DOHH2 (cell line): ENCODE data around the gene OCA2.

Experiments
- EZH2phosphoT487 ChIP-seq: fragments of 200-600 bp; sonication (generic); IDR thresholded peaks from 2 replicates; pipeline ENCODE4 v1.6.1; 2017; ENCODE audit warnings: borderline replicate concordance, mild to moderate bottlenecking, antibody characterized with exemption, low read length, moderate library complexity, mixed read lengths
- TF ChIP-seq, protein P1 (sequence below): fragments of 200-600 bp; sonication (generic); IDR thresholded peaks from one replicate; pipeline ENCODE4 v1.5.1; 2014; ENCODE audit warnings: antibody characterized with exemption, mild to moderate bottlenecking, low read depth, low read length; ENCODE audit not compliant: poor library complexity, severe bottlenecking

DNA sequence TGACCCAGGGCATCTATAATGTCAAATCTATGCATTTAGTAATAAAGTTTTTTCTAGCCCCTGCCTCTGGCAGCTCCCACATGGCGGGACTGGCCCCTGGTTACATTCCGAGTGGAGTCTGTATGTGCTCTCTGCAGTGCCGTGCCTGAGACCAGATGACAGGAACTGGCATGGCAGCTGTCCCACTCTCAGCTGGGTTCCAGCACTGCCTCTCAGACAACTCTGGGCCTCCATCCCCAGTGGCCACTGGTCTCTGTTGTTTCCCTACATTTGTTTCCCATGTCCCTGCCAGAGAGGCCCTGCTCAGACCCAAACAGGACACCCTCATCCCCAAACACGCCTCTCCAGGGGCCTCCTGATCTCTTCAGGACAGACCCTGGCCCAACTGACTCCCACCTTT is 109.3 kb downstream of the OCA2 start:
- TF ChIP-seq, protein P1, sequence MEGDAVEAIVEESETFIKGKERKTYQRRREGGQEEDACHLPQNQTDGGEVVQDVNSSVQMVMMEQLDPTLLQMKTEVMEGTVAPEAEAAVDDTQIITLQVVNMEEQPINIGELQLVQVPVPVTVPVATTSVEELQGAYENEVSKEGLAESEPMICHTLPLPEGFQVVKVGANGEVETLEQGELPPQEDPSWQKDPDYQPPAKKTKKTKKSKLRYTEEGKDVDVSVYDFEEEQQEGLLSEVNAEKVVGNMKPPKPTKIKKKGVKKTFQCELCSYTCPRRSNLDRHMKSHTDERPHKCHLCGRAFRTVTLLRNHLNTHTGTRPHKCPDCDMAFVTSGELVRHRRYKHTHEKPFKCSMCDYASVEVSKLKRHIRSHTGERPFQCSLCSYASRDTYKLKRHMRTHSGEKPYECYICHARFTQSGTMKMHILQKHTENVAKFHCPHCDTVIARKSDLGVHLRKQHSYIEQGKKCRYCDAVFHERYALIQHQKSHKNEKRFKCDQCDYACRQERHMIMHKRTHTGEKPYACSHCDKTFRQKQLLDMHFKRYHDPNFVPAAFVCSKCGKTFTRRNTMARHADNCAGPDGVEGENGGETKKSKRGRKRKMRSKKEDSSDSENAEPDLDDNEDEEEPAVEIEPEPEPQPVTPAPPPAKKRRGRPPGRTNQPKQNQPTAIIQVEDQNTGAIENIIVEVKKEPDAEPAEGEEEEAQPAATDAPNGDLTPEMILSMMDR = no peak
- no peak for TF ChIP-seq EZH2phosphoT487
